Colonic mucosa (tissue), 4 donors: ENCODE measurements around the gene CEP128. TPM values are rescaled to one million over a fixed set of nuclear protein-coding genes. Genes with fewer than 3 reads are reported as not detected.

Source experiments
- DNase-seq: peaks from one replicate; pipeline ENCODE4 v3.0.0-alpha.2; 2020
- H3K27ac ChIP-seq: fragments of 200-600 bp; one replicate; pipeline ENCODE4 v1.8.0; 2021
- H3K27me3 ChIP-seq: fragments of 200-600 bp; one replicate; pipeline ENCODE4 v1.8.0; 2021
- H3K36me3 ChIP-seq: fragments of 200-600 bp; one replicate; pipeline ENCODE4 v1.8.0; 2021
- H3K4me1 ChIP-seq: fragments of 200-600 bp; one replicate; pipeline ENCODE4 v1.8.0; 2021; ENCODE audit warnings: mild to moderate bottlenecking
- H3K4me3 ChIP-seq: fragments of 200-600 bp; one replicate; pipeline ENCODE4 v1.8.0; 2021
- H3K9ac ChIP-seq, 2 donors: one replicate each; pipeline ENCODE4 v1.7.0; 2013; ENCODE audit warnings: control low read depth in 2 of 2, low read depth in 2 of 2, low read length in 2 of 2
- H3K9me3 ChIP-seq: fragments of 200-600 bp; one replicate; pipeline ENCODE4 v1.8.0; 2021
- CTCF ChIP-seq: fragments of 200-600 bp; IDR thresholded peaks from one replicate; pipeline ENCODE4 v1.8.0; 2022; ENCODE audit warnings: antibody characterized with exemption, mild to moderate bottlenecking
- intact Hi-C: fragments of 100-400 bp; cut with DNase I; formaldehyde crosslinking; loops from one replicate; pipeline ENCODE4 v1.14.1; 2022
- total RNA-seq, 2 donors: library from RNA; stranded (reverse); fragmentation: NEBNext Ultra II Directional in 1 of 2; extraction: Animal tissue kit (Norgen Biotek cat#: 25700) in 1 of 2; gene quantifications; one replicate each; pipeline ENCODE4 v1.2.1, GENCODE V29; 2021
- donor health status: healthy.
- donor health status: DM: no; HTN: no; CAD: no.
- donor health status: DM: no; HTN: no; CAD: no.

Gene CEP128
- total RNA-seq, 2 donors from 2014 or later, result 4.4 to 11.6 TPM

GRCh38 chr14:80664576-80664975, 277.0 kb downstream of the CEP128 start:
- intact Hi-C loops, result no loop called here
- DNase-seq, result no peak
- Histone ChIP-seq H3K36me3 (no peaks in the 10 kb centered on the region), H3K27ac (no peak overlapping the region), H3K27me3 (no peaks in the 10 kb centered on the region), H3K9me3 (no peaks in the 10 kb centered on the region), H3K4me1 (no peaks in the 10 kb centered on the region), H3K9ac (no peak overlapping the region), H3K4me3 (no peak overlapping the region)
- no peak for TF ChIP-seq CTCF

- Histone ChIP-seq H3K4me1 (no peaks in the 10 kb centered on the region), H3K27ac (no peak overlapping the region), H3K9ac (no peak overlapping the region), H3K27me3 (no peaks in the 10 kb centered on the region), H3K4me3 (no peak overlapping the region), H3K9me3 (no peaks in the 10 kb centered on the region), H3K36me3 (no peaks in the 10 kb centered on the region)
- no peak for DNase-seq
- no peak for TF ChIP-seq CTCF
- intact Hi-C loops, result no loop called here
Measured at GRCh38 chr14:80663541-80663940, 278.0 kb downstream of the CEP128 start.

GRCh38 chr14:80659783-80660182, 281.8 kb downstream of the CEP128 start:
- TF ChIP-seq CTCF, result no peak

GRCh38 chr14:80658733-80659132, 282.8 kb downstream of the CEP128 start:
- no peaks in the 10 kb centered on the region for H3K4me1 ChIP-seq
- no peaks in the 10 kb centered on the region for H3K9me3 ChIP-seq
- no peak overlapping the region for H3K27ac ChIP-seq
- H3K9ac ChIP-seq, result no peak overlapping the region
- H3K27me3 ChIP-seq, result no peaks in the 10 kb centered on the region
- no peak for TF ChIP-seq CTCF
- no peak overlapping the region for H3K4me3 ChIP-seq
- intact Hi-C loops, result no loop called here
- no peaks in the 10 kb centered on the region for H3K36me3 ChIP-seq
- no peak for DNase-seq

More at GRCh38 chr14:80659783-80660182, 281.8 kb downstream of the CEP128 start:
- H3K4me3 ChIP-seq, result no peak overlapping the region
- no peaks in the 10 kb centered on the region for H3K36me3 ChIP-seq
- H3K27ac ChIP-seq, result no peak overlapping the region
- H3K27me3 ChIP-seq, result no peaks in the 10 kb centered on the region
- H3K4me1 ChIP-seq, result no peaks in the 10 kb centered on the region
- H3K9ac ChIP-seq, result no peak overlapping the region
- no peak for DNase-seq
- no peaks in the 10 kb centered on the region for H3K9me3 ChIP-seq
- intact Hi-C loops, result no loop called here

GRCh38 chr14:80658155-80658554, 283.4 kb downstream of the CEP128 start:
- DNase-seq, result no peak
- H3K27me3 ChIP-seq, result no peaks in the 10 kb centered on the region
- H3K27ac ChIP-seq, result no peak overlapping the region
- intact Hi-C loops, result no loop called here
- no peaks in the 10 kb centered on the region for H3K9me3 ChIP-seq
- no peak overlapping the region for H3K9ac ChIP-seq
- no peaks in the 10 kb centered on the region for H3K4me1 ChIP-seq
- H3K36me3 ChIP-seq, result no peaks in the 10 kb centered on the region
- H3K4me3 ChIP-seq, result no peak overlapping the region
- TF ChIP-seq CTCF, result no peak

DNA sequence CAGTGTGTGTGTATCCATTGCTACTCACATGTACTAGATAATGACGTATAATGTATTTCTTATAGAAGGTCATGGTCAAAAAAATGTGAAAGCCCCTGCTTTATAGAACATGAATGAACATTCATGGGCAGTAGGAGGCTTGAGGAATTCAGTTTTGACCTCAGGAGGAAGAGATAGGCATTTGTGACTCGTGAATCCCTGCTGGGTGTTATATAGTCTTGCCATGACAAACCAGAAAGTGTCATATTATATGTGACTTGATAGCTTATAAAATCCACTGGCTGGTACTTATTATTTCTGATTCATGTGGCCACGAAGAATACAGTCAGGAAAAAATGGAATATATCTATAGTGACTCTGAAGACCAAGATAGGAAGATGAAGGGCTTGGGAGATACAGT, 287.6 kb downstream of the CEP128 start:
- Histone ChIP-seq H3K9ac (no peak overlapping the region), H3K4me1 (no peaks in the 10 kb centered on the region), H3K36me3 (no peaks in the 10 kb centered on the region), H3K4me3 (no peak overlapping the region), H3K9me3 (no peaks in the 10 kb centered on the region), H3K27ac (no peak overlapping the region), H3K27me3 (no peaks in the 10 kb centered on the region)
- TF ChIP-seq CTCF, result no peak
- no peak for DNase-seq
- intact Hi-C loops, result no loop called here
